NCI-H146 (cell line): Measurements from ENCODE around the gene CCDC146.
"Not testable (repeated sequence)": the region's sequence is repeated elsewhere in the genome, so short reads cannot be mapped to it uniquely, and the experiment has no call there.

Experiments used
- DNase-seq: peaks from one replicate; lab custom pipeline; 2025; lab: John Stamatoyannopoulos, UW

CCDC146 gene

GRCh38 chr7:77121860-77122681 lies at the start of gene CCDC146:
CCDC146 (plus strand) TSS chr7:77122615; CDS start chr7:77167669, 45,054 bp downstream.
- DNase-seq, result peak; percentile 99

DNA sequence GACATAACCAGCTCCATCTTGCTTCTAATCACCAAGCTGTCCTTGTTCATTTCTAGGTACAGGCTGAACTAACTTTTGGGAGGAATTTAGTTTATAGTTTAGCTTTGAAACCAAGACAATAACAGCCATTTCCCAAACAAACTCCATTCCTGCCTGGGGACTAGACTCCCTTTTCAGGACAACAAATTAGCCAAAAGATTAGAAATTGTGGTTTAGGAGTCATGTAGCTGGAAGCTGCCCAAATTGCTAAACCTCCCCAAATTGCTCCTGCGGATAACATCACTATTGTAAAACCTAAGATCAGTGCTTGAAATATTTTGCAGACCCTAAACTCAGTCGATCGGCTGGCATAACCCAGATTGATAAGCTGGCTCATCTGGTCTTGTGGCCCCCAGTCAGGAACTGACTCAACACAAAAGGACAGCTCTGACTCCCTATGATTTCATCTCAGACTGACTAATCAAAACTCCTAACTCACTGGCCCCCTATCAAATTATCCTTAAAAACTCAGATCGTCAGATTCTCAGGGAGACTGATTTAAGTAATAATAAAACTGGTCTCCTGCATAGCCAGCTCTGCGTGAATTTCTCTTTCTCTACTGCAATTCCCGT lies 47.5 kb upstream of the CCDC146 start:
- not testable (repeated sequence) for DNase-seq

GRCh38 chr7:77077060-77077459 lies 45.4 kb upstream of the CCDC146 start:
- DNase-seq, result not testable (repeated sequence)

GRCh38 chr7:77079112-77079511 lies 43.3 kb upstream of the CCDC146 start:
- not testable (repeated sequence) for DNase-seq

DNA sequence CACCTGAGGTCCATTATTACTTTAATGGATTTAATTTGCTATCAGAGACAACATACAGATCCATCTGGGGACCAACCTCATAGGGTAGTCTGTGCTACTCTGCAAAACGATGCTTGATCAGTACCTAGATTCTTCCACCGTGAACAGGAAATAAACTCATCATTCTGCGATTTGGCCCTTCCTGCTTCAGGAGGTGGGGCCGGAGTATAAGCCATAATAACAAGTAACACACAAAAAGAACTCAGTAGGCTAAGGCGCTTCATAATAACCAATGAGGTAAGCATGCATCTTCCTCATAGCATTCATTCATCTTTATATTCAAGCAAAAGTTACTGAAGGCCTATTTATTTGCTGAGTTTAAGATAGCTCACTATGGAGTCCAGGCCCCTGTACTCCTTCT lies 42.8 kb upstream of the CCDC146 start:
- DNase-seq, result not testable (repeated sequence)

- DNase-seq, result not testable (repeated sequence)
These were observed 42.2 kb upstream of the CCDC146 start for GRCh38 chr7:77080236-77080635.

- not testable (repeated sequence) for DNase-seq
These were observed 40.2 kb upstream of the CCDC146 start for GRCh38 chr7:77082192-77082591.

DNA sequence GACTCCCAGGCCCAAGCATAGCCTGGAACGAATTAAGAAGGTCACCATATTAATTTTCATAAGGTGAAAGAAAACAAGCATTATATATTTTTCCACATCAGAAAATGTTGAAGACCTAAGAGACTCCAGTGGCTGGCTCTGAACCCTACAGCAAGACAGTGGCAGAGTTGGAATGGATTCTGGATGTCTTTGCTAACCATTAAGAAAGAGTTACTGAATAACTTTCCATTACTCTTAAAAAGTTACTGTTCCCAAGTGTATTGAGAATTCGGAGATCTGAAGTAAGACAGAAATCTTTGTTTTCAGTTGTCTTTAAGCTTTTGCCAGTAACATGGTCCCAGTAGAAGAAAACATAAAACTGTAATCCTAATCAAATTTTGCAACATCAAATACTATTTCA lies 30.1 kb upstream of the CCDC146 start:
- DNase-seq, result not testable (repeated sequence)

- not testable (repeated sequence) for DNase-seq
These were observed 21.9 kb upstream of the CCDC146 start for GRCh38 chr7:77100501-77100900.

DNA sequence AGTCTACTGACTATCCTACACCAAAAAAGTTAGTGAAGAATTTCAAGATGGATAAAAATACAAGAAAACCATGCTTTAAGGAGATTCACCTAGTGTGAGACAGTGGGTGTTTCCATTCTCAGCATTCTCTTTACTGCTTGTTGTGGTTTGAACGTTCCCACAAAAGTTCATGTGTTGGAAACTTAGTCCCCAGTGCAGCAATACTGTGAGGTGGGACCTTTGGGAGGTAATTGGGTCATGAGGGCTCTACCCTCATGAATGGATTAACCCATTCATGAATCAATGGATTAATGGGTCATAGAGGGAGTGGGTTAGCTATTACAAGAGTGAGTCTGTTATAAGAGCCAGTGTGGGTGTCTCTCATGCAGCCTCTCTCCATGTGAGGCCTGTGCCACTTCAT lies 21.2 kb upstream of the CCDC146 start:
- not testable (repeated sequence) for DNase-seq

GRCh38 chr7:77102671-77103070 lies 19.7 kb upstream of the CCDC146 start:
- not testable (repeated sequence) for DNase-seq

- DNase-seq, result not testable (repeated sequence)
These were observed 16.5 kb upstream of the CCDC146 start for GRCh38 chr7:77105904-77106303.

DNA sequence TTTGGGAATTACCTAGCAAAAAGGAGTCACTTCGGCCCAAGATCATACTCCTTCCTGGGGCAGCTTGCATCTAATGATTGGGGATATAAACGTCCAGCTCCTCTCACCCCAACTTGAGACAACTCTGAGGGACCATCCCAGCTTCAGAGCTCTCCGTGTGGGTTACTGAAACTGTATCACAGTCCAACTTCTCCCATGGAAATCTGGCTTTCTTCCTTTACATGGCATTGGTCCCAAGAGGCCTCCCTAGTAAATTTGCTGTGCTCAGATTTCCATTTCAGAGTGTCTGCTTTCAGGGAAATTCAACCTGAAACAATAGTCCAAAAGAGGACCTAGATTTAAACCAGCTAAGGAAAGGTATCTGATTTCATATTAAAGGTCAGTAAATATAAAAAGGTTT lies 14.8 kb upstream of the CCDC146 start:
- DNase-seq, result not testable (repeated sequence)

- DNase-seq, result not testable (repeated sequence)
These were observed 14.1 kb upstream of the CCDC146 start for GRCh38 chr7:77108362-77108761.

- peak; percentile 8 for DNase-seq
These were observed 9.6 kb upstream of the CCDC146 start for GRCh38 chr7:77112719-77113306.

DNA sequence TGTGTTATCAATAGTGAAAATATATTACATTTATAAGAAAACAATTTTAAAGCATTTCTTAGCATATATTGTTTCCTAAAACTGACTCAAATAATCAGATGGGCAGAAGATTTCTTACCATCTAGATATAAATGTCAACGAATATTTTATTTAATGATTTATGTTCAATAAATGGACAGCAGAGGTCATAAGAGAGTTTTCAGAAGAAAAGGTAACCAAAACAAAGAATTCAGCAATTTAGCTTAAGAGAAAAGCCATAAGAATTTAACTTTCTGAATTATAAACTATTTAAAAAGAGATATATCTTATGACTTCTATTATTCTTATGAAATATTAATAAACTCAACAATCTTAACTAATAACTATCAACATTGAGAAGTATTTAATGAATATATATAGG lies 3.1 kb downstream of the CCDC146 start:
- DNase-seq, result not testable (repeated sequence)

GRCh38 chr7:77127009-77127408 lies 4.6 kb downstream of the CCDC146 start:
- peak; percentile 13 for DNase-seq

GRCh38 chr7:77128582-77129410 lies 6.4 kb downstream of the CCDC146 start:
- not testable (repeated sequence) for DNase-seq

DNA sequence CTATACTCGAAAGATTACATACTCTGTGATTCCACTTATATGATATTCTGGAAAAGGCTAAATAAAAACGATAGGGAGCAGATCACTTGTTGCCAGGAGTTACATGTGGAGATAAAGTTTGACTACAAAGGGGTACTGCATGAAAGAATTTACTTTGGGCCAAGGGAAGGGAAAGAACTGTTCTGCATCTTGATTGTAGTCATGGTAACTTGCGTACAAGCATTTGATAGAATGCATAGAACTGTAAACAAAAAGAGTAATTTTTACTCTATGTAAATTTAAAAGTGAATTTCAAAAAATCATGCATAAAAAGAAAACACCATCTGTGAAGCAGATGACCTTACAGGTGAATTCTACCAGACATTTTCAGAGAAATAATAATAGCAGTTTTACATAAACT lies 9.4 kb downstream of the CCDC146 start:
- DNase-seq, result not testable (repeated sequence)

GRCh38 chr7:77138668-77139067 lies 16.3 kb downstream of the CCDC146 start:
- not testable (repeated sequence) for DNase-seq

DNA sequence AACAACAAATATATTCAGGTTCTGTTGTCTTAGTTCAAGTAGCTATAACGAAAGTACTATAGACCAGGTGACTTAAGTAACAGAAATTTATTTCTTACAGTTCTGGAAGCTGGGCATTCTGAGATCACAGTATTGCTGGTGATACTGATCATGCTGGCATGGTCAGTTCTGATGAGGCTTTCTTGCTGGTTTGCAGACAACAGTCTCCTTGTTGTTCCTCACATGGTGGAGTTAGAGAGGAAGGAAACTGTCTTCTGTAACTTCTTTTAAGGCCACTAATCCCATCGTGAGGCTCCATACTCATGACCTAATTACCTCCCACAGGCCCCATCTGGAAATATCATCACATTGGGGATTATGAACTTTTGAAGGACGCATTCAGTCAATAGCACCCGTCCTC lies 17.9 kb downstream of the CCDC146 start:
- DNase-seq, result not testable (repeated sequence)

DNA sequence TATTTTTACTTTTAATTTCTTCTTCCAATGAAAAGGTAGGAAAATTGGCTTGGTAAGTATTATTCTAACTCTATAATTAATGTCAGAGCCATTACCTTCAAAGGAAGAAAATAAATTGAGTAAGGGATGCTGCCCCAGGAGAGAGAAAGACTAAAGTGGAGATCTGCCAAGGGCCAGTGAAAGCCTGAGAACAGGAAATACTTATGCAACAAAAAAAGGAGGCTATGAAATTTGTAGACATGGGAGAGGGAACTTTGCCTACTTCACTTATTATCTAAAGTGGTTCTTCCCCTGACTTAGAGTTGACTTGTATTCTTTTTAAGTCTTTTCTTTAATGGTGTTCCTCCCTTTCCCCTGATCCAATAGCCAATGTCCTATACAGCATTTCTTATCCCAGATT lies 29.8 kb downstream of the CCDC146 start:
- DNase-seq, result not testable (repeated sequence)
